Stimulated activated CD8-positive, alpha-beta memory T cell treated with anti-CD3 and anti-CD28 coated beads, Interleukin-12 subunit alpha, Interleukin-12 subunit beta, amount 100 ng/mL, for 1 hour (primary cell): Measurements from ENCODE around the gene PRKAA2.

Experiments used
- DNase-seq: peaks from one replicate; pipeline ENCODE4 v3.0.0-alpha.2; 2020; ENCODE audit warnings: low read depth

Gene PRKAA2

GRCh38 chr1:56713112-56713511, 68.0 kb downstream of the PRKAA2 start:
- DNase-seq: no peak

- no peak for DNase-seq
Observed at GRCh38 chr1:56715156-56715555, 70.0 kb downstream of the PRKAA2 start.

- no peak for DNase-seq
Observed at GRCh38 chr1:56719171-56719570, 74.1 kb downstream of the PRKAA2 start.

- DNase-seq: no peak
Observed at GRCh38 chr1:56726706-56727105, 81.6 kb downstream of the PRKAA2 start.

GRCh38 chr1:56728964-56729363, 83.8 kb downstream of the PRKAA2 start:
- no peak for DNase-seq

- no peak for DNase-seq
Observed at GRCh38 chr1:56745231-56745630, 100.1 kb downstream of the PRKAA2 start.

- DNase-seq: no peak
Observed at GRCh38 chr1:56754708-56755479, 109.8 kb downstream of the PRKAA2 start.

- no peak for DNase-seq
Observed at GRCh38 chr1:56755911-56756310, 110.8 kb downstream of the PRKAA2 start.

GRCh38 chr1:56758135-56758534, 113.0 kb downstream of the PRKAA2 start:
- DNase-seq: no peak

- no peak for DNase-seq
Observed at GRCh38 chr1:56758794-56759193, 113.7 kb downstream of the PRKAA2 start.
